LNCAP (cell line): ENCODE results near the gene FAM50A.

Experiments used
- CTCF ChIP-seq: fragments of 450-650 bp; IDR thresholded peaks from 2 replicates; pipeline ENCODE4 v1.5.1; 2017; ENCODE audit warnings: mild to moderate bottlenecking

Gene FAM50A

DNA sequence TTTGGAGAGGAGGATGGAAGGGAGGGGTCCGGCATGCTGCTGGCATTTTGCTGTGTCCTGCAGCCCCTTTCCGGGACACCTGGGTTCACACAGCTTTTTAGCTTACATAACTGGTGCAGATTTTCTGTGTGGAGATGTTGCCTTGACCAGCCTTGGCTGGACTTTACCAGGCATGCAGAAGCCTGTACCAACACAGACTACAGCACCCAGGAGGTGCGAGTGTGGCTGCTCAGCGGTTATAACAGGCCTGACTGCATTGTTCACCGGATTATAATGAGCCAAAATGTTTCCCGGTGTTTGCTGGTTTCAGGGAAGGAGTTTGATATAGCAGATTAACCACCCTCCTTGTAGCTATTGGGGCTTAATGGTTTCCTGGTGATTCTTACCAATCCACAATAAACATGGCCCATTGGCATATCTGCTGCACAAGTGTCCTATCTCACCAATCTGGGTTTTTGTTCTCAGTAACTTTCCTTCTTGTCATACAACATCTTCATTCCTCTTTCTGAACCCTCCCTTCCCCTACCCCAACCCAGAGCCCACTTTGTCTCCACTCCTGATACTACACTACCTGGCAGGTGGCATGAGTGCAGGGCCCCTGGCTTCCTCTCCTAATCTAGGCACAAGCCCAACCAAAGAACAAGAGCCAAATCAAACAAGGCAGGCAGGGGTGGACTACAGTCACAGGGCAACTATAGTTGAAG is 41.9 kb upstream of the FAM50A start:
- no peak for TF ChIP-seq CTCF

DNA sequence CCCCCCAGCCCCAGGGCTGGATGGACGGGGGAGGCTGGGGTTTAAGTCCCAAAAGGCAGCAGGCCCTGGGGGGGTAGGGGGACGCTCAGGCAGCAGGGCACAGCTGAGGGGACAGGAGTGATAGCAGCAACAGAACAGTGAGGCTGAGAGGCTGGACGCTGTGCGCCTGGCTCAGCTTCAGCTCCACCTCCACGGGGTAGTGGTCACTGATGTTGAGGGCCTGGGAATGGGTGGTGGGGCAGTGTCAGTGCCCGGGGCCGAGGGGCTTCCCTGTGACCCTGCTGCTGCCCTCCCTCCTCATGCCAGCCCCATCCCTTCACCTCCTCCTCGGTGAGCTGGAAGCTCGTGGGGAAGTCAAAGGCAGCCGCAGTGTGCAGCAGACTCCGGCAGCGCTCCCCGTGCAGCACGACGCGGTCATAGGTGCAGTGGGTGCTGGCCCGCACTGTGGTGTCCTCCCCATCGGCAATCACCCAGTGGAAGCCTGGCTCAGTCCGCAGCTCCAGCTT is 41.3 kb upstream of the FAM50A start:
- TF ChIP-seq CTCF: no peak

DNA sequence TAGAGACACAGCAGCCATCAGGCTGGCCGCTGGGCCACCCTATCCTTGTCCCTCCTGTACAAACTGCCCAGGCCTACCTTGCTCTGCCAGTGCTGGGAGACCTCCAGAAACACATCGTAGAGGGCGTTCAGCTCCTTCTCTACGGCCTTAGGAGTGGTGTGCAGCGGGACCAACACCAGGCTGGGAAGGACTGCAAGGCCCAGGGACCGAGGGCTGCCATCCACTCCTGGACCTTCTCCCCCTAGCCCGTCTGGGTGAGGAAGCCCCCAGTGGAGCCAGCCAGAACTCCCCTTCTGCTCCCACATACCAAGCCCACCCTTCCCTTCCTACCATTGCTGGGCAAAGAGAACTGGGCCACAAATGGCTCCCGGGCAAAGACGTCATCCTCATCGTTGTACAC is 40.7 kb upstream of the FAM50A start:
- TF ChIP-seq CTCF: no peak

DNA sequence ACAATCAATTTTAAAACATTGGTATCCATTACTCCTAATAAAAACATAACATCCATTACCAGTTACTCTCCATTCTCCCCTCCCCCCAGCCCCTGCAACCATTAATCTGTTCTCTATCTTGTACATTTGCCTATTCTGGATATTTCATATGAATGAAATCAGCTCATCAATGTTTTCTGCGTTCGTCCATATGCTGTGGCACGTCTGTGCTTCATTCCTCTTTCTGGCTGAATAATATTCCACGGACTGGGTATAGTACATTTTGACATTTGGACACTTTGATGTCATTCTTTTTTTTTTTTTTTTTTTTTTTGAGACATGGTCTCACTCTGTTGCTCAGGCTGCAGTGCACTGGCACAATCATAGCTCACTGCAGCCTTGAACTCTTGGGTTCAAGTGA is 40.1 kb upstream of the FAM50A start:
- no peak for TF ChIP-seq CTCF

DNA sequence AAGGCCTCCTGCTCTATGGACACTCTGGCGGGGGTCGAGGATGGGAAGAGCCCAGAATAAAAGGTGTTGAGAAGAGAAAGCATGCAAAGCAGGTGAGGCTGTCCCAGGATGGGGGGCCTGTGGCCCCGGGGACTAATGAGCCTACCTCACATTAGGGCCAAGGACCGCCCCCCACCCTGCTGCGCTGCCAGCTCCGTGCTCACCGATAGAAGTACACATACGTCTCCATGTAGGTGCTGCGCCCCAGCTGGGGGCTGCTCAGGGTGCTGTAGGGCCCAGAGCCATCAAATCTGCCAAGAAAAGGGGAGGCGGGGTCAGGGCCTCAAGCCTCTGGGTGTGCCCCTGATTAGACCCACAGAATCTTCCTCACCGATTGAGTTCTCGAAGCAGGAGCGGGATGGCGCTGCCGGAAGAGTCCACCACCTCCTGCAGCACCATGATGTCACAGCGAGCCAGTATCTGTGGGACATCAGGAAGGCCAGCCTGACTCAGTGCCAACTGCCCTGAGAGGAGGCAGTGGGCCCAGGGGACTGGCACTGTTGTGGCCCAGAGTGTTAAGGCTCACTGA is 39.2 kb upstream of the FAM50A start:
- TF ChIP-seq CTCF: no peak

- TF ChIP-seq CTCF: no peak
Observed at GRCh38 chrX:154408659-154409221, 35.2 kb upstream of the FAM50A start.

DNA sequence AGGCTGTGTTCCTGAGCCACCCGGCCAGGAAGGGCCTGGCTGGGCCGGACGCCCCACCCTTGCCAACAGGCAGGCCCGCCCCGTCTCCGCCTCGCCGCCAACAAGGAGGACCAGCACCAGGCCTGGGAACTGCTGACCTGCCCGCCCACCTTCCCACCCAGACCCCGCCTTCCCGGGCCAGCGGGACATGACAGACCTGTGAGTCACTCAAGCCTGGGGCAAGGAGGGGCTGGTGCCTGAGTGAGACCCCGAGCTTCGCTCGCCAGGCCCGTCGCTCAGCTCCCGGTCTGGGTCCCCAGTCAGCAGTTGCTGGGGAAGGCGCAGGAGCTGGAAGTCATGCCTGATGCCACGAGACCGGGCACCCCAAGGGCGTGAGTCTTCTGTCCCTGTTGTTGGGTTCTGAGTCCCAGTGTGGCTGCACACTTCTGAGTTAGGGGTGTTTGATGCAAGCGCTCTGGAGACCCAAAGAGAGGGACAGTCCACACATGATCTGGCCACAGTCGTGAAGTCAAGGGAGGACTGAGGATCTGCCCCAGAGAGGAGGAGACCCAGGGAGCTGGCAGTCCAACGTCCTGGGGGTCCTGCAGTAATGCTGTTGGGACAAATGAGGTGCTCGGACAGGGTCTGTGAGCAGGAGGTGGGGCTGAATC is 34.6 kb upstream of the FAM50A start, which contains the start of gene DNASE1L1:
Gene DNASE1L1 (minus strand): TSS at position 33 of the 650 bp plus-strand sequence. CDS start 3,686 bp downstream, outside the sequence.
- no peak for TF ChIP-seq CTCF
